NCI-H1930 (cell line): Measurements from ENCODE around the gene RAMP1.

Experiments used
- DNase-seq, 2 experiments: peaks; one replicate each; lab custom pipeline; 2025; lab: John Stamatoyannopoulos, UW

Gene RAMP1

DNA sequence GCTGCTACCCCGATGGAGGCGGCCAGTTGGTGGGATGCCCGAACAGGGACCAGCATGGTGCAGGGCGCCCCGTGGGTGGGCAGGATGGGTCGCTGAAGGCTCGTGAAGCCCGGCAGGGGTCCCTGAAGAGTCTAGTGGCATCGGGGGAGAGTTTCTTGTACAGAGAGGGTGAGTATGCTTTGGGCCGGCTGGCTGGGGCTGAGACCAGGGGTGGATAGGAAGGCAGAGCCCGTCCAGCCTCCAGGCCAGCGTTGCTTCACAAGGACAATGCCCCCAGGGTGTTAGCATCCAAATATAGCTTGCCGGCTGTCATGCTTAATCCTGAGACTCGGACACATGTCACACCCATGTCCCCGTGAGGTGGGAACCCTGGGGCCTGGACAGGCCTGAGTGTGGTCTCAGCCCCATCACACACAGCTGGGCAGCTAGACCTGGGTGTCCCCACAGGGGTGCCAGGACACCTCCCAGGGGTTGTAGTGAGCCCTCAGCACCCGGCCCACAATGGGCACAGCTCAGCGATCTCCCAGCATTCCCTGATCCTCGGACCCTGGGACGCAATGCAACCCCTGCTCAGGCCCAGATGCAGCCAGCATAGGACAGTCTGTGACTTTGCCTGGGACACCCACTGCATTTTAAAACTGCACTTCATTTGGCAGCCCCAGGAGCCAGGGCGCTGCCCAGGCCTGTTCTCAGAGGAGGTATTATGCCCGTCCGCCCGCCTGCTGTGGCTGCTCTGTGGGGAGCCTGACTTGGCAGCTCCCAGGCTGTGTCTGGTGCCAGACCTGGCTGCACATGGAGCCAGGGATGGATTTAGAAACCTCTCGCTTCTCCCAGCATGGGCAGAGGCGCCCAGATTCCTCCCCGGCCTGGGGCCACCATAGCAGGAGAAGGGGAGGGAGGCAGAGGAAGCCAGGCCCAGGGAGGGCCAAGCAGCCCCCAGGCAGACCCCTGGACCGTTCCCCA is 36.4 kb downstream of the RAMP1 start:
- DNase-seq: no peak

GRCh38 chr2:237896507-237896892 is 37.1 kb downstream of the RAMP1 start:
- no peak for DNase-seq

DNA sequence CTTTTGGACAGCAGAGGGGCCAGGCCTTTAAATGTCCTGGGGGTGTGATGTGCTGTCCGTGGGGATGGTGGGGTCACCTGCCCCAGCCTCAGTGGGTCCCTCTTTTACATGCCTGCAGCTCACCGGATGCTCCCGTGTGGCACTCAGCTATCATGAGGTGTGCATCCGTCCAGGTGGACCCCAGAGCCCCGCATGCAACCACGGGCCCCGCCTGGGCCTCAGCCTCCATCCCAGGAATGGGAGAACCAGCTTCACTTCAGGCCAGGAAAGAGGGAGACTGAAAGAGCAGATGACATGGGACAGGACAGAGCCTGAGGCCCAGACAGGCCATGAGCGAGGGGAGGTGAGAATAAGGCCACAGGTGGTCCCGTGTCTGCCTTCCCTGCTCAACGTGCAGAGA is 37.5 kb downstream of the RAMP1 start:
- no peak for DNase-seq

DNA sequence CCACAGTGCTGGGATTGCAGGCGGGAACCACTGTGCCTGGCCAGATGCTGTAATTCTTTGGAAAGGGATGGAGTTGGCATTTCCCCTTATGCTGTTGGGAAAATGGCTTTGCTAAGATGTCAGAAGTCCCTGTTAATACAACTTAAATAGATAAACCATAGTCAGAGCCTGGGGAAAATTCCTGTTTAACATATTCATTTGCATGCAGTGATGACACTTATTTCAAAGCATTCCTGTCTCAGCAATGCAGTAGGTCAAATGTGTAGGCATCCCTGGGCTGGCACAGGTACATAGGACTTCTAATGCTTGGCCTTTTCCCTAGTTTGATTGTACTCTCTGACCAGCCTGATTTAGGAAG is 38.6 kb downstream of the RAMP1 start:
- DNase-seq: no peak

DNA sequence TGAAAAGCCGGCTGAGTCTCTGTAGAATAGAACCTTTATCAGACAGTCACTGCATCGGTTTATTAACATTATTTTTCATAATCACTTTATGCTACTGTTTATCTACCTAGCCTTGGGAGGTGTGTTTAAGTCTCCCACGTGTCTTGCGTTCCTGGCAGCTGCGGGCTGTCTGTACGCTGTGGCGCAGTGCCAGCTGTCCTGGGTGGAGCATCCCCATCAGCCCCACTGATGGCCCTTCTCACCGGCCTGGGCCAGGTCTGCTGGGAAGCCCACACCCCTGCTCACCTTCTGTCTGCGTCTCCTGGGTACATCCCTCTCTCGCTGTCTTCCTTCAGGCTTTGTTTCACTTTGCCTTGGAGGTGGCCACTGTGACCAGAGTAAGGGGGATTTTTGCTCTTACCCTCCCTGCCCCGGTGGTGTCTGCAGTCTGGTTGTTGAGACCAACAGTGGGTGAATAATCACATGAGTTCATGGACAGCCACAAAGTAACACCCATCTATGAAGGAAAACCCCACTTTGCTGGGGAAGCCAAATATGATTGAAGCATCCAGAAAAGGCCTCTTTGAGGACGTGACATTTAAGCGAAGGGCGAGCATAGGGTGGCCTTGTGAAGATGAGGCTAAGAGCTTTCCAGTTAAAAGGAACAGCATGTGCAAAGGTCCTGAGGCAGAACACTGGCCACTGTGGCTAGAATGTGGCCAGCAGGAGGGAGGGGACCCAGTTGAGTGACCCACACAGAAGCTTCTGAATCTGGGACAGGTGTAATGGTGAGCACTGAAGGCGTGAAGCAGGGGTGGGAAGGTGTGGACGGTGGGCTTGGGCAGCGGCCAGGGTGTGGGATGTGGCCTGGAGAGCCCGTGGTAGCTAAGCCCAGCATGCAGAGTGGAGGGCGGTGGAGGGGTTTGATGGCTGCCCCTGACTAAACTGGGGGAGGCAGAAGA is 41.7 kb downstream of the RAMP1 start:
- DNase-seq: no peak

DNA sequence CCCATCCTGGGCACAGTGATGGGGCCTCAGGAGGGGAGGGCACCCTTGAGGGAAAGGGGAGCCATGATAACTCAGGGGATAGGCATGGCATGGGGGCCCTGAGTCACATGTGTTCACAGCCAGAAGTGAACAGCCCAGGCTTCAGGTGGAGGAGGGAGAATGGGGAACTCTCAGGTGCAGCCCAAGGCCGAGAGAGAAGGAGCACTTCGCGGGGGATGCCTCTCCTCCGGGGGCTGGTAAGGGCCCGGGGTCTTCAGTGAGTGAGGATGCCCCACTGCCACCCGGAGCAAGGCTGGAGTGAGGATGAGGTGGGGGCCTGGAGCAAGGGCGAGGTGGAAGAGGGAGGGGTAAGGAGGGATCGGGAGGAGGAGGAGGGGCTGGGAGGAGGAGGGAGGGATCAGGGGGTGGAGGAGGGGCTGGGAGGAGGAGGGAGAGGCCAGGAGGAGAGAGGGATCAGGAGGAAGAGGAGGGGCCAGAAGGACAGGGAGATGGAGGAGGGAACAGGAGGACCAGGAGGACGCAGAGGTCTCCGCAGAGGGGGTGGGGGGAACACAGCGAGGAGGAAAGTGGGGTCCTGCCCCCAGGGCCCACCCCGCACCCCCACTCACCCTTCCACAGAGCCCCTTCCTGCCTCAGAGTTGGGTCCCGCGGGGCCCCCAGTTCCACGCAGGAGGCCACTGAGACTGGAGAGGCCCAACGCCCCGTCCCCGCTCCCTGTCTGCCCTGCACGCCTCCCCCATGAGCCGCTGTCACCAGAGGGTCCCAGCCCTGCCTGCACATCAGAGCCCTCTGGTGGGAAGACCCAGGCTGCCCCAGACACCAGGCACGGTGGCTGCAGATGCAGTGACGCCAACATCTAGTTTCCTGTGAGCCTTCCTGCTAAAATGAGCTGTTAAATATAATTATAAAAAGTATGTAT is 42.8 kb downstream of the RAMP1 start:
- DNase-seq: no peak

GRCh38 chr2:237904831-237905599 is 45.6 kb downstream of the RAMP1 start:
- no peak for DNase-seq

GRCh38 chr2:237907144-237907543 is 47.7 kb downstream of the RAMP1 start:
- DNase-seq: no peak

- no peak for DNase-seq
Measured at GRCh38 chr2:237909075-237909695, 49.8 kb downstream of the RAMP1 start.

- no peak for DNase-seq
Measured at GRCh38 chr2:237909801-237910475, 50.5 kb downstream of the RAMP1 start.

- DNase-seq: no peak
Measured at GRCh38 chr2:237910576-237911362, 51.3 kb downstream of the RAMP1 start.

GRCh38 chr2:237911363-237912017 is 52.1 kb downstream of the RAMP1 start:
- DNase-seq: no peak

DNA sequence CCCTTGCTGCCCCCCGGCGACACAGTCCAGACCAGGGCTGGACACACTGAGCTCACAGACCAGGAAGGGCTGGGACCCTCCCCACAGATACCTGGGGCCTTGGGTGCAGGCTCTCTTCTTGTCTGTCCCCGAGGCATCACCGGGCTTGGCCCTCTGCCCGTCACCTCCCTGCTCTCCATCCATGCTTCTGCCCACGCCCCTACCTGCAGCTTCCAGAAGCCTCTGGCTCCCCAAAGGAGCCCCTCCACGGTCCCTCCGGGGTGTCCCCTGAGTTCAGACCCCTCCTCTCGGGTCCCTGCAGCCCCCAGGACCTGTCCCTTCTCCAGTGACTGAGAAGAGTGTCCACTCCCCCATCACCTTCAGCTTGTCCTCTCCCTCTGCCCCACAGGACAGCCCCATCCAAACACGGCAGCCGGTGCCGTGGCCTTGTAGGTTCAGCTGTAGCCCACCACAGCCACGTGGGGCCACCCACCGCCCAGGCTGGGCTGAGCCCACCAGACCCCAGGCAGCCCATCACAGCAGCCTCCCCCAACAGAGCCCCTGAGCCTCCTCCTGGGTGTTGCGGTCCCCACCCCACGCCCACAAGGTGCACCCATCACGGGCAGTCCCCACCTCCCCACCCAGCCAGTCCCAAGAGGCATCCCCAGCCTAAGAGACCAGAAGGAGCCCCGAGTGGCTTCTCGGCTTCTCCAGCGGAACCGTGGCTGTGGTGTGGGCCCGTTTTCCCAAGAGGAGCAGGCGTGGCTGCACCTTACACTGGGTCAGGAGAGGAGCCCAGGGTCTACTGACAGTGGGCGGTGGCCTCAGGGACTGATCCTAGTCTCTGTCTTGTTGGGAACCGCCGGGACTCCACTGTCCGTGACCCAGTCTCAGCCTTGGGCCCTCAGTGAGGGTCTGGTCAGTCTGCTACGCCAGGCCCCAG is 53.1 kb downstream of the RAMP1 start:
- no peak for DNase-seq

DNA sequence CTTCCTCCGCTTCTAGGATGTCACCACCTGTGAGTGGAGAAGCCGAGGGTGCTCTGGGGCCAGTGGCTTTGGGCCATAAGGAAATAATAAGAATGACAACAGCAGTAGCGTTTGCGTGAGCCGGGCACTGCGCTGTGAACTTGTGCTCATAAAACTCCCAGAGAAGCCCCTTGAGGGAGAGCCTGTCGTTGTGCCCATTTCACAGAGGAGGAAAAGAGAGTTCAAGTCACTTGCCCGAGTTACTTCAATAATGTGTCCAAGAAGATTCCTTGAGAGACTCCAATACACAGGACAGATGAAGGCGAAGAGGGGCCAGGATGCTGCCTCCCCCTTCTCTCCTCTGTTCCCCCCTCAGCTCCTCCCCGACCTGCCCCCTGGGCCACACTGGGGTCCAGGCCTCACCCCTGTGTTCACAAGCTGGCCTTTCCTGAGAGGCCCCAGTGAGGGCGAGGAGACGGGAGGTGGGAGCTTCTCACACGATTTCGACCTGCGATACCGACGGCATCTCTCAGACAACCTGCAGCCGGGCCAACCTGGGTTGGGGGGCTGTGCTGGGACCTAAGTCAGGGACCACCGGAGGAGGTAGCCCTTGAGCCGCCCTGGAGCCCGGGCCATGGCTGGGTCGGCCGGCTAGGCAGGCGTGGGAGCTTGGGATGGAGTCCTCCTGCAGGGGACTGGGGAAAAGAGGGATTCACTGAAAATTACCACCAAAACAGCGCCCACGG is 53.9 kb downstream of the RAMP1 start:
- no peak for DNase-seq

GRCh38 chr2:237915576-237915975 is 56.2 kb downstream of the RAMP1 start:
- no peak for DNase-seq

DNA sequence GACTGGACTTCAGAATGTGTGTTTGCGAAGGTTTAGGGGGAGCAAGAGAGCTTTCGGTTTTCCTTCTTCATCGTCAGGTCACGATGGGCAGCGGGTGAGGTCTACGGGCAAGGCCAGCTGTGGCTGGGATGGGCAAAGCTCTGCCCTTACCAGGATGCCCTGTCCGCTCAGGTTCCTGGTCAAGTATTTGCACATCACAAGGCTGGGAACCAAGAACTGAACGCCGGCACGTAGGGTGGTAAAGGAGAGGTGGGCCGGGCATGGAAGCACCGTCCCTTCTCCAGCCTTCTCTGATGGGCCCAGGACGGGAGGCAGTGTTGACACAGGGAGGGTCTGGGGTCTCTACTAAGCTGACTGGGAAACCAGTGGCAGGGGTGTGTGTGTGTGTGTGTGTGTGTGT is 56.9 kb downstream of the RAMP1 start:
- no peak for DNase-seq
